ENCODE results near the gene MID1IP1.

- TF ChIP-seq CTCF (IDR thresholded peaks at IDR 0.05; ENCODE audit: low read depth, low read length), result no peak
- TF ChIP-seq MYC (IDR thresholded peaks at IDR 0.05; ENCODE audit: low read depth, low read length), result no peak
These were observed 46.6 kb downstream of the MID1IP1 start for GRCh38 chrX:38847903-38848230.
